ENCODE results near the gene SMC1B.

DNA sequence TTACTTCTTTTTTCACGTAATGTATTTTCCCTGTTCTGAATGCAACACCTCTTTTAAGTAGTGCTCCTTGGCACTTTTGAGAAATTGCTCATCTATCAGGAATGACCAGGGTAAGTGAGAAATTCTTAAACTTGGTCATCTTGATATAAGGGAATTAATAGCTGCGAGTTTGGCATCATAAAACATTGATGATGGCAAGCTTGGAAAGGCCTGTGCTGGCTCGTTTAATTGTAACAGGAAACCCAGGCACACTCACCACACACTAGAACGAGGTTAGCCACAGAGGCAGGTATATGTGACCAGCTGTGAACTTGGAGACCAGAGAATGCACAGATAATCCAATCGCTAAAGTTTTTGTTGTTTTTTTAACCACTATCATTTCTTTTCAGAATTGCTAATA is 79.3 kb downstream of the SMC1B start:
- TF ChIP-seq, protein P1, sequence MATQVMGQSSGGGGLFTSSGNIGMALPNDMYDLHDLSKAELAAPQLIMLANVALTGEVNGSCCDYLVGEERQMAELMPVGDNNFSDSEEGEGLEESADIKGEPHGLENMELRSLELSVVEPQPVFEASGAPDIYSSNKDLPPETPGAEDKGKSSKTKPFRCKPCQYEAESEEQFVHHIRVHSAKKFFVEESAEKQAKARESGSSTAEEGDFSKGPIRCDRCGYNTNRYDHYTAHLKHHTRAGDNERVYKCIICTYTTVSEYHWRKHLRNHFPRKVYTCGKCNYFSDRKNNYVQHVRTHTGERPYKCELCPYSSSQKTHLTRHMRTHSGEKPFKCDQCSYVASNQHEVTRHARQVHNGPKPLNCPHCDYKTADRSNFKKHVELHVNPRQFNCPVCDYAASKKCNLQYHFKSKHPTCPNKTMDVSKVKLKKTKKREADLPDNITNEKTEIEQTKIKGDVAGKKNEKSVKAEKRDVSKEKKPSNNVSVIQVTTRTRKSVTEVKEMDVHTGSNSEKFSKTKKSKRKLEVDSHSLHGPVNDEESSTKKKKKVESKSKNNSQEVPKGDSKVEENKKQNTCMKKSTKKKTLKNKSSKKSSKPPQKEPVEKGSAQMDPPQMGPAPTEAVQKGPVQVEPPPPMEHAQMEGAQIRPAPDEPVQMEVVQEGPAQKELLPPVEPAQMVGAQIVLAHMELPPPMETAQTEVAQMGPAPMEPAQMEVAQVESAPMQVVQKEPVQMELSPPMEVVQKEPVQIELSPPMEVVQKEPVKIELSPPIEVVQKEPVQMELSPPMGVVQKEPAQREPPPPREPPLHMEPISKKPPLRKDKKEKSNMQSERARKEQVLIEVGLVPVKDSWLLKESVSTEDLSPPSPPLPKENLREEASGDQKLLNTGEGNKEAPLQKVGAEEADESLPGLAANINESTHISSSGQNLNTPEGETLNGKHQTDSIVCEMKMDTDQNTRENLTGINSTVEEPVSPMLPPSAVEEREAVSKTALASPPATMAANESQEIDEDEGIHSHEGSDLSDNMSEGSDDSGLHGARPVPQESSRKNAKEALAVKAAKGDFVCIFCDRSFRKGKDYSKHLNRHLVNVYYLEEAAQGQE (IDR thresholded peaks at IDR 0.05; ENCODE audit: insufficient read depth in 1 of 2, low read depth in 2 of 2, low read length in 2 of 2), result no peak
- TF ChIP-seq POLR2AphosphoS5 (IDR thresholded peaks at IDR 0.05; ENCODE audit: low read depth, low read length) (no peak), TAF1 (IDR thresholded peaks at IDR 0.05; ENCODE audit: borderline replicate concordance, insufficient read depth, low read length) (no peak), FOXP2 (optimal IDR thresholded peaks at IDR 0.05; ENCODE audit: borderline replicate concordance, extremely low read depth, extremely low read length, insufficient read depth) (no peak), SIN3A (IDR thresholded peaks at IDR 0.05; ENCODE audit: borderline replicate concordance, insufficient read depth, low read length) (no peak)

All from PFSK-1 (cell line).